Measurements from ENCODE around the gene RRP1B. TPM values are rescaled to one million over a fixed set of nuclear protein-coding genes. Genes with fewer than 3 reads are reported as not detected.

The RRP1B gene
- total and polyA plus RNA-seq, 9 of the 15 experiments (the other 6 are each of a cell fraction or from before 2014, with no cell fraction given): 6.8 to 66.6 (median 41.9) TPM

DNA sequence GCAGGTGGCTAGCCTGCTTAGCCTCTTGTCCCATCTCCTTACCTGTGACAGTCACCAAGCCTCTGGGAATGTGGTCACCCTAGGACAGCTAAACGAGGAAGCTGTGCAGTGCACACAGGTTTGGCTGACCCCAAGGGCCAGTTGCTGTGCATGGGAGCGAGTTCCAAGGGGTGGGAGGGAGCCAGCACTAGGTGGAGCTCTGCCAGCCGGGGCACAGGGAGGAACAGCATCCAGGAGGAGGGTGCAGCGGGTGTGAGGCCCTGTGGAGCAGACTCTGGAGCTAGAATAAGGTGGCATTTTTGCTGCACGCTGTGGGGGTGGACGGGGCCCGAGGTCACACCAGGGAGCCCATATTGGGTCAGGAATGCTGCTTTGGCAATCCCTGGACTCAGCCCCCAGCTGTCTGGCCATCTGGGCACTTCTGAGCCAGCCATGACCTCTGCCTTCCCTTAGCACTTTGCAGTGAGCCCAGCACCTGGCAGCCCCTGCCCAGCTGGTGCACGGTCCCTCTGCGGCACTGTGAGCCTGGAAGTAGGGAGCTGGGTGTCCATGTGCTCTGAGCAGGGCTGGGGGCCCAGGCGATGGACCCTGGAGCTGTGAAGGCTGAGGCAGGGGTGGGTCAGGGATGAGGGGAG, 68.3 kb downstream of the RRP1B start (continued):
- TF ChIP-seq, protein P1, sequence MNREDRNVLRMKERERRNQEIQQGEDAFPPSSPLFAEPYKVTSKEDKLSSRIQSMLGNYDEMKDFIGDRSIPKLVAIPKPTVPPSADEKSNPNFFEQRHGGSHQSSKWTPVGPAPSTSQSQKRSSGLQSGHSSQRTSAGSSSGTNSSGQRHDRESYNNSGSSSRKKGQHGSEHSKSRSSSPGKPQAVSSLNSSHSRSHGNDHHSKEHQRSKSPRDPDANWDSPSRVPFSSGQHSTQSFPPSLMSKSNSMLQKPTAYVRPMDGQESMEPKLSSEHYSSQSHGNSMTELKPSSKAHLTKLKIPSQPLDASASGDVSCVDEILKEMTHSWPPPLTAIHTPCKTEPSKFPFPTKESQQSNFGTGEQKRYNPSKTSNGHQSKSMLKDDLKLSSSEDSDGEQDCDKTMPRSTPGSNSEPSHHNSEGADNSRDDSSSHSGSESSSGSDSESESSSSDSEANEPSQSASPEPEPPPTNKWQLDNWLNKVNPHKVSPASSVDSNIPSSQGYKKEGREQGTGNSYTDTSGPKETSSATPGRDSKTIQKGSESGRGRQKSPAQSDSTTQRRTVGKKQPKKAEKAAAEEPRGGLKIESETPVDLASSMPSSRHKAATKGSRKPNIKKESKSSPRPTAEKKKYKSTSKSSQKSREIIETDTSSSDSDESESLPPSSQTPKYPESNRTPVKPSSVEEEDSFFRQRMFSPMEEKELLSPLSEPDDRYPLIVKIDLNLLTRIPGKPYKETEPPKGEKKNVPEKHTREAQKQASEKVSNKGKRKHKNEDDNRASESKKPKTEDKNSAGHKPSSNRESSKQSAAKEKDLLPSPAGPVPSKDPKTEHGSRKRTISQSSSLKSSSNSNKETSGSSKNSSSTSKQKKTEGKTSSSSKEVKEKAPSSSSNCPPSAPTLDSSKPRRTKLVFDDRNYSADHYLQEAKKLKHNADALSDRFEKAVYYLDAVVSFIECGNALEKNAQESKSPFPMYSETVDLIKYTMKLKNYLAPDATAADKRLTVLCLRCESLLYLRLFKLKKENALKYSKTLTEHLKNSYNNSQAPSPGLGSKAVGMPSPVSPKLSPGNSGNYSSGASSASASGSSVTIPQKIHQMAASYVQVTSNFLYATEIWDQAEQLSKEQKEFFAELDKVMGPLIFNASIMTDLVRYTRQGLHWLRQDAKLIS (CRISPR knock-in tag; IDR thresholded peaks at IDR 0.05): peak; percentile 3; the same call in 1 of the 2 replicates
- TF ChIP-seq, protein P2, sequence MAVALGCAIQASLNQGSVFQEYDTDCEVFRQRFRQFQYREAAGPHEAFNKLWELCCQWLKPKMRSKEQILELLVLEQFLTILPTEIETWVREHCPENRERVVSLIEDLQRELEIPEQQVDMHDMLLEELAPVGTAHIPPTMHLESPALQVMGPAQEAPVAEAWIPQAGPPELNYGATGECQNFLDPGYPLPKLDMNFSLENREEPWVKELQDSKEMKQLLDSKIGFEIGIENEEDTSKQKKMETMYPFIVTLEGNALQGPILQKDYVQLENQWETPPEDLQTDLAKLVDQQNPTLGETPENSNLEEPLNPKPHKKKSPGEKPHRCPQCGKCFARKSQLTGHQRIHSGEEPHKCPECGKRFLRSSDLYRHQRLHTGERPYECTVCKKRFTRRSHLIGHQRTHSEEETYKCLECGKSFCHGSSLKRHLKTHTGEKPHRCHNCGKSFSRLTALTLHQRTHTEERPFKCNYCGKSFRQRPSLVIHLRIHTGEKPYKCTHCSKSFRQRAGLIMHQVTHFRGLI (CRISPR knock-in tag; IDR thresholded peaks at IDR 0.05): no peak
- 0 out of 2 replicates have a peak, but pooled peaks have one; percentile 42 for TF ChIP-seq FOXP1 (CRISPR knock-in tag; IDR thresholded peaks at IDR 0.05)

DNA sequence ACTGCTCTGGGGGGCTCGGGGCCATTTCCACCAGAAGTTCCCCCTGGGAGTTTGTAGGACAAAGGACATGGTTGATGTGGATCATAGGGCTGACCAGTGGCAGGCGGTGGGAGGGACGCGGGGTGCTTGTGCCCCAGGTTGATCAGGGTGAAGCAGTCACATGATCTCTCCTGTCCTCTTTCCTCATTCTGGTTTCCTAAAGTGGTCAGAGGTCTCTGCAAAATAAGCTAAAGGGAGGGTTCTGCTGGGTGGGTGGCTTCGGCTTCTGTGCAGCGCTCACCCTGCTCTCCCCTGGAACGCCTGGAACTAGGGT, 68.8 kb downstream of the RRP1B start:
- Histone ChIP-seq H3K9me1 (ENCODE audit: control insufficient read depth, insufficient read depth, low read length) (peaks cover 3% of the 10 kb centered on the region), H3K27me3 (ENCODE audit: control insufficient read depth in 2 of 2, insufficient read depth in 2 of 2, low read length in 2 of 2) (no peaks in the 10 kb centered on the region), H3K36me3 (ENCODE audit: control insufficient read depth, insufficient read depth, low read length) (peaks cover 59% of the 10 kb centered on the region), H2AFZ (ENCODE audit: low read depth, low read length) (peak overlapping the region; percentile 86), H3K4me3 (peak overlapping the region; percentile 62), H3K9me3 (replicated peaks; ENCODE audit: control insufficient read depth, insufficient read depth, low read depth, low read length) (no peaks in the 10 kb centered on the region), H3K79me2 (ENCODE audit: control insufficient read depth, insufficient read depth, low read length) (peaks cover 89% of the 10 kb centered on the region), H3K4me2 (ENCODE audit: insufficient read depth, low read length) (peak overlapping the region; percentile 77), H4K20me1 (replicated peaks; ENCODE audit: control insufficient read depth, insufficient read depth, low read length) (peaks cover 6% of the 10 kb centered on the region; the same call in 1 of the 2 replicates), H3K27ac (ENCODE audit: extremely low read depth, low read depth, low read length) (peak overlapping the region; percentile 79), H3K4me1 (replicated peaks in 1 of 2; ENCODE audit: control insufficient read depth in 2 of 2, insufficient read depth in 2 of 2, low read length in 2 of 2) (peaks cover 25 to 57% of the 10 kb centered on the region in 2 experiments), H3K9ac (ENCODE audit: insufficient read depth in 1 of 2, low read depth in 2 of 2, low read length in 2 of 2) (peak overlapping the region; percentile 81 to 95)
- no peak for FAIRE-seq
- ChIA-PET CTCF (ENCODE audit: low intra/inter-chr PET ratio) (no interaction called here), POLR2A (interaction anchor here (0.6 to 2.7 kb wide), 15 partner anchors 8 to 539 kb away, joined by 3 to 26 read pairs (median 4); partner anchors contain the start of genes HSF2BP and RRP1B)
- WGBS (ENCODE audit: insufficient coverage, low coverage, missing lambda C conversion rate): 11% methylated on average over 7 of the region's 7 CpGs
- peak; percentile 33 for ATAC-seq
- intact Hi-C loops (cut with micrococcal nuclease): loop anchor here (1.0 to 5.0 kb wide), 2 partner anchors 48 to 66 kb away; partner anchors contain the start of gene CSTB
- DNase-seq (ENCODE audit: extremely low read depth in 1 of 4, low spot score in 3 of 4): no peak
- in situ Hi-C loops (cut with MboI): no loop called here
- BruUV-seq (replicated peaks): no TSS peak
- TF ChIP-seq CC2D1A (IDR thresholded peaks at IDR 0.05): no peak
- no peak for TF ChIP-seq ZNF778 (CRISPR knock-in tag; IDR thresholded peaks at IDR 0.05)
- 0 out of 2 replicates have a peak, but pooled peaks have one; percentile 5 for TF ChIP-seq ZNF79 (CRISPR knock-in tag; IDR thresholded peaks at IDR 0.05; ENCODE audit: low read depth)
- TF ChIP-seq, protein P3, sequence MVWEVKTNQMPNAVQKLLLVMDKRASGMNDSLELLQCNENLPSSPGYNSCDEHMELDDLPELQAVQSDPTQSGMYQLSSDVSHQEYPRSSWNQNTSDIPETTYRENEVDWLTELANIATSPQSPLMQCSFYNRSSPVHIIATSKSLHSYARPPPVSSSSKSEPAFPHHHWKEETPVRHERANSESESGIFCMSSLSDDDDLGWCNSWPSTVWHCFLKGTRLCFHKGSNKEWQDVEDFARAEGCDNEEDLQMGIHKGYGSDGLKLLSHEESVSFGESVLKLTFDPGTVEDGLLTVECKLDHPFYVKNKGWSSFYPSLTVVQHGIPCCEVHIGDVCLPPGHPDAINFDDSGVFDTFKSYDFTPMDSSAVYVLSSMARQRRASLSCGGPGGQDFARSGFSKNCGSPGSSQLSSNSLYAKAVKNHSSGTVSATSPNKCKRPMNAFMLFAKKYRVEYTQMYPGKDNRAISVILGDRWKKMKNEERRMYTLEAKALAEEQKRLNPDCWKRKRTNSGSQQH (CRISPR knock-in tag; IDR thresholded peaks at IDR 0.05): 0 out of 2 replicates have a peak, but pooled peaks have one; percentile 5
- TF ChIP-seq, protein P4, sequence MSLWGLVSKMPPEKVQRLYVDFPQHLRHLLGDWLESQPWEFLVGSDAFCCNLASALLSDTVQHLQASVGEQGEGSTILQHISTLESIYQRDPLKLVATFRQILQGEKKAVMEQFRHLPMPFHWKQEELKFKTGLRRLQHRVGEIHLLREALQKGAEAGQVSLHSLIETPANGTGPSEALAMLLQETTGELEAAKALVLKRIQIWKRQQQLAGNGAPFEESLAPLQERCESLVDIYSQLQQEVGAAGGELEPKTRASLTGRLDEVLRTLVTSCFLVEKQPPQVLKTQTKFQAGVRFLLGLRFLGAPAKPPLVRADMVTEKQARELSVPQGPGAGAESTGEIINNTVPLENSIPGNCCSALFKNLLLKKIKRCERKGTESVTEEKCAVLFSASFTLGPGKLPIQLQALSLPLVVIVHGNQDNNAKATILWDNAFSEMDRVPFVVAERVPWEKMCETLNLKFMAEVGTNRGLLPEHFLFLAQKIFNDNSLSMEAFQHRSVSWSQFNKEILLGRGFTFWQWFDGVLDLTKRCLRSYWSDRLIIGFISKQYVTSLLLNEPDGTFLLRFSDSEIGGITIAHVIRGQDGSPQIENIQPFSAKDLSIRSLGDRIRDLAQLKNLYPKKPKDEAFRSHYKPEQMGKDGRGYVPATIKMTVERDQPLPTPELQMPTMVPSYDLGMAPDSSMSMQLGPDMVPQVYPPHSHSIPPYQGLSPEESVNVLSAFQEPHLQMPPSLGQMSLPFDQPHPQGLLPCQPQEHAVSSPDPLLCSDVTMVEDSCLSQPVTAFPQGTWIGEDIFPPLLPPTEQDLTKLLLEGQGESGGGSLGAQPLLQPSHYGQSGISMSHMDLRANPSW (CRISPR knock-in tag; IDR thresholded peaks at IDR 0.05): no peak
- TF ChIP-seq ZNF384 (IDR thresholded peaks at IDR 0.05; ENCODE audit: low read depth, low read length): no peak

All from K562 (cell line).